ENCODE data around the gene EPHA4.

EPHA4 gene

GRCh38 chr2:221480821-221481220, 91.3 kb downstream of the EPHA4 start:
- no peak for DNase-seq (ENCODE audit: extremely low read depth, insufficient read length)

GRCh38 chr2:221480163-221480562, 91.9 kb downstream of the EPHA4 start:
- TF ChIP-seq CTCF (IDR thresholded peaks at IDR 0.05; ENCODE audit: insufficient read depth, low read length, poor library complexity, severe bottlenecking) = no peak
- H3K27me3 ChIP-seq (replicated peaks; ENCODE audit: control insufficient read depth, insufficient read depth, low read length) = no peaks in the 10 kb centered on the region
- no peak for DNase-seq (ENCODE audit: extremely low read depth, insufficient read length)
- H3K36me3 ChIP-seq (ENCODE audit: control insufficient read depth, insufficient read depth, low read length) = no peaks in the 10 kb centered on the region
- H3K4me3 ChIP-seq (replicated peaks; ENCODE audit: low read depth, low read length) = no peak overlapping the region

More at GRCh38 chr2:221480821-221481220, 91.3 kb downstream of the EPHA4 start:
- no peak overlapping the region for H3K4me3 ChIP-seq (replicated peaks; ENCODE audit: low read depth, low read length)
- H3K27me3 ChIP-seq (replicated peaks; ENCODE audit: control insufficient read depth, insufficient read depth, low read length) = no peaks in the 10 kb centered on the region
- no peaks in the 10 kb centered on the region for H3K36me3 ChIP-seq (ENCODE audit: control insufficient read depth, insufficient read depth, low read length)
- no peak for TF ChIP-seq CTCF (IDR thresholded peaks at IDR 0.05; ENCODE audit: insufficient read depth, low read length, poor library complexity, severe bottlenecking)

DNA sequence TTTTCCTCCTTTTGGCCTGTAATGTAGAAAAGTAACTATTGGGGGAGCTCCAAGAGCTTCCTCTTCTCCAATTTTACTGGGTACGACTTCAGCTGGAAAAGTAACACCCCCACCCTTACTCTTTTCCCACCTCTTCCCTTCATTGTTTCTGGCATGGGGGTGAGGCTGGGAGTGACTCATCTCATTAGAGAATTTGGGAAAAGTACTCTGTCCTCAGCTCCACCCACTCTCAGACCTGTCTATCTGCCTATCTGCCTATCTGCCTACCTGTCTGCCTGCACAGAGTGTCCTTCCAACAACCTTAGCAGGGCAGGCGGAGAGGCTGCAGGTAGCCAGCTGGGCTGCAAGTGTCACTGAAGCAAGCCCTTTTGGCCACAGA, 93.6 kb downstream of the EPHA4 start:
- TF ChIP-seq CTCF (IDR thresholded peaks at IDR 0.05; ENCODE audit: insufficient read depth, low read length, poor library complexity, severe bottlenecking) = no peak
- no peaks in the 10 kb centered on the region for H3K36me3 ChIP-seq (ENCODE audit: control insufficient read depth, insufficient read depth, low read length)
- H3K27me3 ChIP-seq (replicated peaks; ENCODE audit: control insufficient read depth, insufficient read depth, low read length) = no peaks in the 10 kb centered on the region
- DNase-seq (ENCODE audit: extremely low read depth, insufficient read length) = no peak
- H3K4me3 ChIP-seq (replicated peaks; ENCODE audit: low read depth, low read length) = no peak overlapping the region

DNA sequence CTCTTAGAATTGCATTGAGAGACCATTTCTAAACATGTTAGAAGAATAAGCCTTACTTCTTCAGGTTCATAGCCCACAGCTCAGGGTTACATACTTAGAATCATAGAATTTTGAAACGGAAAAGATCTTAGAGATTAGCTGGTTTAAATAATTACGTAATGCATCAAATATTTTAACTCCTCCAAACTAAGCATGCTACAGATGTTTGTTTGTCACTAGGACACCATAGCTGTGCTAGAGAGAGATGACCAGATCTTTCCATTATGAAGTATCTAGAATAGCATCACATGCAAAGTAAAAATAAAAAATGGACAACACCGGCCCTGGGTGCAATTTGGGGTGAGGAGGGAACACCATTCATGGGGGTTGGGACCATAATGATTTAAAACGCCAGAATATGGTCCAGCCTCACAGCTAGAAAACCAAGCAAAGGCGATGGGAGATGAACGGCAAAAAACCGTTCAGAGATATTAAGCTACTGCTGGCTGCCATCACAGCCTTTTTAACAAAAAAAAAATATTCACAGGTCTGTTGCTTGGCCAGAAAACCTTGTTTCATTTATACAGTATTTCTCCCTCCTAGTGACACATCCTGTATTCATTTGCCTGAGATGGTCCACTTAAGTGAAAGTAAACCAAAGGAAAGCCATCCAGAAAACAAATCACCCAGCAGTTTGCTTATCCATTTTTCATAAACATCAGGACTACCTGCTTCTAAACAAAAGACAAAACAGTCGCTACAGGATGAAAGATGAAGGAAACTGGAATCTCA, 94.2 kb downstream of the EPHA4 start:
- DNase-seq (ENCODE audit: extremely low read depth, insufficient read length) = no peak
- no peaks in the 10 kb centered on the region for H3K36me3 ChIP-seq (ENCODE audit: control insufficient read depth, insufficient read depth, low read length)
- no peaks in the 10 kb centered on the region for H3K27me3 ChIP-seq (replicated peaks; ENCODE audit: control insufficient read depth, insufficient read depth, low read length)
- no peak for TF ChIP-seq CTCF (IDR thresholded peaks at IDR 0.05; ENCODE audit: insufficient read depth, low read length, poor library complexity, severe bottlenecking)
- H3K4me3 ChIP-seq (replicated peaks; ENCODE audit: low read depth, low read length) = no peak overlapping the region

DNA sequence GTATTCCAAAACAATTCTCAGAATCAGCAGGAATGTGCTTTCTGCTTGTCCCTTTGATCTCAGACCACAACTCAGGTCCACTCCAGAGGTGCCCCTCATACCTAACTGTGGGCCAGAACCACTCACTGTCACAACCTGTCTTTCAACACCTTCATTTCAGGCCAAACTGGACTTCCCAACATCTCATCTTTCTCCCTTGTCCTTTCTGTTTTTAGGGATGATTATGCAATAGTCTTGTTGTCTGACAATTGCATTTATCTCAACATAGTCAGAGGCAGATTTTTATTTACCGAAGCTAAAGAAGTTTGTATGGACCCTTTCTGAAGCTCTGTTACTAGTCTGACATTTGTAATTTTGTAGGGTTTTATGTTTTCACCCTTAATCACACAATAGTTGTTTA, 95.9 kb downstream of the EPHA4 start:
- H3K27me3 ChIP-seq (replicated peaks; ENCODE audit: control insufficient read depth, insufficient read depth, low read length) = no peaks in the 10 kb centered on the region
- TF ChIP-seq CTCF (IDR thresholded peaks at IDR 0.05; ENCODE audit: insufficient read depth, low read length, poor library complexity, severe bottlenecking) = no peak

GRCh38 chr2:221473451-221473850, 98.7 kb downstream of the EPHA4 start:
- no peak for DNase-seq (ENCODE audit: extremely low read depth, insufficient read length)
- Histone ChIP-seq H3K4me3 (replicated peaks; ENCODE audit: low read depth, low read length) (no peak overlapping the region), H3K27me3 (replicated peaks; ENCODE audit: control insufficient read depth, insufficient read depth, low read length) (no peaks in the 10 kb centered on the region), H3K36me3 (ENCODE audit: control insufficient read depth, insufficient read depth, low read length) (no peaks in the 10 kb centered on the region)
- TF ChIP-seq CTCF (IDR thresholded peaks at IDR 0.05; ENCODE audit: insufficient read depth, low read length, poor library complexity, severe bottlenecking) = no peak

More for the DNA sequence above, 95.9 kb downstream of the EPHA4 start:
- Histone ChIP-seq H3K4me3 (replicated peaks; ENCODE audit: low read depth, low read length) (no peak overlapping the region), H3K36me3 (ENCODE audit: control insufficient read depth, insufficient read depth, low read length) (no peaks in the 10 kb centered on the region)
- no peak for DNase-seq (ENCODE audit: extremely low read depth, insufficient read length)
